BJ (cell line): Measurements from ENCODE around the gene CORIN. TPM values are rescaled to one million over a fixed set of nuclear protein-coding genes. Genes with fewer than 3 reads are reported as not detected.

Experiments
- CTCF ChIA-PET: fragments of 350-600 bp; formaldehyde crosslinking; extraction: SDS; loops from one replicate; lab custom pipeline; 2021; ENCODE audit warnings: antibody characterized with exemption, inconsistent platforms; lab: Yijun Ruan, JAX
- POLR2A ChIA-PET: fragments of 300-600 bp; sonication (Branson Sonifier 250); formaldehyde crosslinking; extraction: SDS; loops from one replicate; lab custom pipeline; 2021; ENCODE audit warnings: antibody characterized with exemption; lab: Charles Lee
- DNase-seq: peaks from one replicate; pipeline ENCODE4 v3.0.0-alpha.2; 2011; ENCODE audit warnings: low read depth
- H3K27me3 ChIP-seq: 2 replicates; pipeline ENCODE4 v1.6.0; 2011; ENCODE audit warnings: low read length; ENCODE audit not compliant: control insufficient read depth, insufficient read depth
- H3K36me3 ChIP-seq: 2 replicates; pipeline ENCODE4 v1.5.1; 2011; ENCODE audit warnings: low read length; ENCODE audit not compliant: control insufficient read depth, insufficient read depth
- H3K4me3 ChIP-seq: 2 replicates; pipeline ENCODE4 v1.5.1; 2011; ENCODE audit warnings: low read depth, mild to moderate bottlenecking, control low read depth, low read length
- CTCF ChIP-seq: IDR thresholded peaks from 2 replicates; pipeline ENCODE4 v1.5.1; 2011; ENCODE audit warnings: low read depth, mild to moderate bottlenecking, control low read depth, inconsistent platforms, low read length, moderate library complexity; ENCODE audit not compliant: insufficient read depth
- polyA plus RNA-seq: library from polyadenylated mRNA; depleted of rRNA; stranded (reverse); fragments of >200 nt; gene quantifications from 2 replicates; pipeline ENCODE4 v1.2.3, GENCODE V29; 2011

The CORIN gene
- polyA plus RNA-seq, 1 experiment: 22.1 TPM

DNA sequence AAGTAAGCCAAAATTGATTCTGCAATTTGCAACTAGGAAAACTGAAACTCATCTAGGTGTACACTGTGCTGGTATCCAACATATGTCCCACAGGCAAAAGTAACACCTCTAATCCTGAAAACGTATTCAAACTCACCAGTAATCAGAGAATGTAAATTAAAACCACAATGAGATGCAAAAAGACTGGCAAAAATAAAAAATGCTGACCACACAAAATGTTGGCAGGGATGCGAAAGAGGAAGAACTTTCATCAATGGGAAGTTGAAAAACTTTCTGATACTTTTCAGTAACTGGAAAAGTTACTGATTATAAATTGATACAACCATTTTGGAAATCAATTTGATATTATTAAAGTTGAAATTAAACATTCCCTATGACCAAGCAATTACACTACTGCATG lies 20.1 kb upstream of the CORIN start:
- H3K4me3 ChIP-seq: no peak overlapping the region
- CTCF ChIA-PET: no interaction called here
- no peak for TF ChIP-seq CTCF
- no peaks in the 10 kb centered on the region for H3K36me3 ChIP-seq
- POLR2A ChIA-PET: no interaction called here
- no peaks in the 10 kb centered on the region for H3K27me3 ChIP-seq
- no peak for DNase-seq

GRCh38 chr4:47856713-47857112 lies 18.8 kb upstream of the CORIN start:
- ChIA-PET CTCF (no interaction called here), POLR2A (no interaction called here)
- no peak for TF ChIP-seq CTCF
- DNase-seq: no peak
- Histone ChIP-seq H3K36me3 (no peaks in the 10 kb centered on the region), H3K4me3 (no peak overlapping the region), H3K27me3 (no peaks in the 10 kb centered on the region)

DNA sequence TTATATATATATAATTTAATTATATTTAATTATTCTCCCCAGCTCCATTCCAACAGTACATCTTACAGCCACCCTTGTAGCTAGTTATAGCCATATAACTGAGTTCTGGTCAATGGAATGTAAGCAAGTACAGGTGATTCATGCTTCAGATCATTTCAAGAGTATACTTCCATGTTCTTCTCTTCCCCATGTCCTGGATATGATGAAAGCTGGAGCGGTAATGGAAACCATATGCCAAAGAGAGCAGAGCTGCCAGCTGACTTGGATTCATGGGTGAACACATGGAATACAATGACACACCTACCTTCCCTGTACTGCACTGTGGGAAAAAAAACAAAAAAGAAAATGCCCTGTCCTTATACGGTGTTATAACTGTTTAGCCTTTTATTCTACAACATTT lies 17.5 kb upstream of the CORIN start:
- DNase-seq: peak; percentile 81
- POLR2A ChIA-PET: no interaction called here
- TF ChIP-seq CTCF: no peak
- CTCF ChIA-PET: interaction anchor here (0.6 to 1.0 kb wide), 2 partner anchors 19 to 150 kb away, joined by 3 to 4 read pairs; no protein-coding TSS in a partner anchor
- Histone ChIP-seq H3K36me3 (no peaks in the 10 kb centered on the region), H3K4me3 (no peak overlapping the region), H3K27me3 (no peaks in the 10 kb centered on the region)

DNA sequence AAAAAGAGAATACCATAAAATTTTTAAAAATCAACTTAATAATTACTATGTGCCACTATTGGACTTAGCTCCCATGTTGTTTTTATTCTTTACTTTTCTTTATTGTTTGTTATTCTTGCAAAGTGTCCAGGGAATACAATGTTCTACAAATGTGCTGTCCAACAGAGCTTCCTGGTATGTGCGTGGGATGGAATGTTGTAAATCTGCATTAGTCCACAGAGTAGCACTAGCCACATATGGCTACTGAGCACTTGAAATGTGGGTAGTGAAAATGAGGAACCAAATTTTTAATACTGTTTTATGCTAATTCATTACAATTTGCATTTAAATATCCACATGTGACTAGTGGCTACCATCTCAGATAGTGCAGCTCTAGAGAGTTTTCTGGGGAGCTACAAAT lies 14.3 kb upstream of the CORIN start:
- CTCF ChIA-PET: interaction anchor here (1.0 to 3.8 kb wide), 2 partner anchors 10 to 15 kb away, joined by 3 to 21 read pairs; partner anchors contain the start of gene CORIN
- H3K36me3 ChIP-seq: no peaks in the 10 kb centered on the region
- no peak for TF ChIP-seq CTCF
- DNase-seq: no peak
- no peak overlapping the region for H3K4me3 ChIP-seq
- POLR2A ChIA-PET: interaction anchor here (0.9 kb wide), 1 partner anchor 10 kb away, joined by 3 read pairs; no protein-coding TSS in a partner anchor
- no peaks in the 10 kb centered on the region for H3K27me3 ChIP-seq

GRCh38 chr4:47849466-47849865 lies 11.6 kb upstream of the CORIN start:
- TF ChIP-seq CTCF: no peak
- ChIA-PET POLR2A (no interaction called here), CTCF (no interaction called here)
- Histone ChIP-seq H3K36me3 (no peaks in the 10 kb centered on the region), H3K27me3 (no peaks in the 10 kb centered on the region), H3K4me3 (no peak overlapping the region)
- DNase-seq: no peak
